GM12873 (cell line): Measurements from ENCODE around the gene DDX20.

Experiments used
- CTCF ChIP-seq: IDR thresholded peaks from 2 replicates; pipeline ENCODE4 v1.5.1; 2012; ENCODE audit warnings: low read depth, mild to moderate bottlenecking, moderate library complexity, low read length, control low read depth; ENCODE audit not compliant: insufficient read depth; ENCODE audit errors: missing control alignments

DDX20 gene

DNA sequence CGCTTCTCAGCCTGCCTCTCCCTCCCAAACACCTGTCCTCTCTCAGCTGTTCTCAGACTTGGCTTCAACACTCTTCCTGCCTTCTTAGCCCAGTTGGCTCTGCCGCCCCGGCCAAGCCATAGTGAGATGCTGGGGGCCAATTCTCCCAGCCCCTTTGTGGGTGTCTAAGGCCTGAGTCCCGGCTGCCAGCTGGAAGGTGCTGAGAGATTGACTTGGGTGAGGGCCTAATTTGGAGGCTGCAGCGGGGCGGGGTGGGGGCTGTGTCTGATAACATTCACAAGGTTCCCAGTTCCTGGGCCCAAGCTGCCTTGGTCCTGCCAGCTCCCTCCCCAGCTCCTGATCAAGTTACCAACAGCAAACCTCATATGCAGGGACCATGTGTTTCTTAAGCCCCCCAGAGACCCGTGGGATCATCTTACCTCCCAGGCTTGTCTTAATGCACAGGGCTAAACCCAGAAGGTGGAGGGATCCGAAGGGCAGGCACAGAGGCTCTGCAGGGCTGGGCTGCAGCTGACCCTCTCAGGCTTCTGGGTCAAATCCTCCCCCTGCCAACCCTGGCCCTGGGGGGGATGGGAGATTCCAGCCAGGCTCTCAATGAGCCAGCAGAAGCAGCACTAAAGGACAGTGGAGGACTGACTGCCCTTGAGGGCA, 26.3 kb upstream of the DDX20 start:
- no peak for TF ChIP-seq CTCF

DNA sequence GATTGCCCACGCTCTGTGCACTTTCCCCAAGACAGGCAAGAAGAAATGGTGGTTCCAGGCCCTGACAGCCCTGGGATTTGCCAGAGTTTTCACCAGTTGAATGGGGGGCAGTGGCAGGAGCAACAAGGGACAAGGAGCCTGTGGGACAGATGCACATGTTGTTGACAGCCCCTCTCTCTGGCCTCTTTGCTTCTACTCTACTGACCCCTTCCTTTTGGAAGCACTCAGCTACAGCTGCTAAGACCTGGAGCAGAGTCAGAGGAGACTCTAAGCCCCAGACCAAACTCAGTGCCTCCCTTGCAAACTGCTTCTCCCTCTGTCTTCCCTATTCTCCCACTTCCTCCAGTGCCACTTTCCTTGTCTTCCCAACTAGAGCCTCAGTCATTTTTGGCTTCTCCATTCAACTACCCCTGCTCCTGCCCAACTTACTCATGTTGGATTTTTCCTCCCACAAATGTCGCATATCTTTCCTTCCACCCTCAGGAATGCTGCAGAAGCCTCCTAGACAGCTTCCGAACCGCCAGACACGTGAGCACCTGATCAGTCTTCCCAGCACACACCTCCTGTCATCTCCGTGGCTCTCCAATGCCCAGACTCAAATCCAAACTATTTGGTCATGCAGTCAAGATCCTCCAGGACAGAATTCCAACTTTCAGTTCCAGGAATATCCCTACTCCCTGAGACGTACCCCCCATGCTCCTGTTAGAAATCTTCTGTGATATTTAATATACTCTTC, 25.6 kb upstream of the DDX20 start:
- no peak for TF ChIP-seq CTCF

DNA sequence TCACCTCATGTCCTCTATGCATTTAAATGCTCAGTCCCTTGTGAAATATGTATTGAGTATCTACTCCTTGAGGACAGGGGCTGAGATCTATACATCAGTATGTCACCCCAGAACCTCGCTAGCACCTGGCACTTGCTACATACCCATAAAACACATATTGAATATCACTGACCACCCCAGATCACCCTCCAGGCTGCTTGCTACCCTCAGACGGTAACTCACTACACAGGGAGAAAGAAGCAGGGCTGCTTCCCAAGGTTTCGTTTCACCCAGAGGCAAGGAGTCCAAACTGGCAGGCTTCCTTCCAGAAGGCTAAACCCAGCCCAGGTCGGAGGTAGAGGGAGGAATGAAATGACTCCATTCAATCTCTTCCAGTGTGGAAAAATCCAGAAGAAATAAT, 25.0 kb upstream of the DDX20 start:
- TF ChIP-seq CTCF: no peak

DNA sequence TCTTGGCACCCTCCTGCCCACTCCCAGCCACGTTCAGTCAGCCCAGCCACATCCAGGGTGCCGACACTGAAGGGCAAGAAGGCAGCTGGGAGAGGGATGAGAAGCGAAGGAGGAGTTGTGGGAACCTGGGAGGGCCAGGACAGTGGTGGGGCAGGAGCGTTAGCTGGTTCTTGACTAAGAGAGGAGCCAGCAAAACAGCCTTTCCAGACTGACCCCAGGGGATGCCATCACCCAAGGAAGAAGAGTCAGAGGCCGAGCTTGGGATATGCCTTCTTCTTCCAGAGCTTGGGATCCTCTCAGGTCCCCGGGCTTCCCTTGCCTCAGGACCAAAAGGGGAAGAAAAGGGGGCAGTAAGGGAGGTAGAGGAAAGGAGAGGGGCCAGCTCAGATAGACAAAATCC, 23.7 kb upstream of the DDX20 start:
- no peak for TF ChIP-seq CTCF

DNA sequence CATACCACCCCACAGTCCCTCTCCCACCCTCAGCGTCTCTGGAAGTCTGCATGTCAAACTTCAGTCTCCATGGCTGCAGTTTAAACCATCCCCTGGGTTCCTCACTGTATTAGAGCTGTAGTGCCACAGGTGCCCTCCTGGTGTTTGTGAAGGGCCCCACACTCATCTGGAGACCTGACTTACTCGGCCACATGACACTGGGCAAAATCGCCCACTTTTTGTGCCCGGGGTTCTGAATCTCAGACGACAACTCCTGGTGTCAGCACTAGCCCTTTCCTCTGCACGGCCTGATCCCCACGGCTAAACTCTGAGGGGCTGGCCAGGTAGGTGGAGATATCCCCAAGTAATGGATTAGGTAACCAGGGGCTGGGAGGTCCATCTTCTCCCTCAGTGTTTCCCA, 23.0 kb upstream of the DDX20 start:
- no peak for TF ChIP-seq CTCF

GRCh38 chr1:111733183-111733991, 22.3 kb upstream of the DDX20 start:
- TF ChIP-seq CTCF: no peak

- TF ChIP-seq CTCF: no peak
Observed at GRCh38 chr1:111733992-111734341, 21.7 kb upstream of the DDX20 start.
